ENCODE data around the gene VAPB. TPM values are rescaled to one million over a fixed set of nuclear protein-coding genes. Genes with fewer than 3 reads are reported as not detected.

Gene VAPB
- total and polyA plus RNA-seq, 2 of the 4 experiments (the other 2 are of a cell fraction), result 9.1 to 26.0 TPM

GRCh38 chr20:58349570-58349969 is 39.5 kb upstream of the VAPB start:
- H4K8ac ChIP-seq (ENCODE audit: low read depth in 2 of 2, low read length in 2 of 2), result no peak overlapping the region
- peaks cover 18% of the 10 kb centered on the region for H3K9me1 ChIP-seq (ENCODE audit: insufficient read depth, low read length)
- H3K18ac ChIP-seq (ENCODE audit: low read depth, low read length), result no peak overlapping the region
- no peak overlapping the region for H2AFZ ChIP-seq (replicated peaks; ENCODE audit: low read length, poor library complexity)
- no peak overlapping the region for H3K4me3 ChIP-seq (ENCODE audit: insufficient read depth, low read depth, low read length)
- no peak overlapping the region for H3K9ac ChIP-seq (ENCODE audit: low read depth, low read length)
- no peaks in the 10 kb centered on the region for H3K9me3 ChIP-seq (ENCODE audit: control insufficient read depth, insufficient read depth, low read length)
- dilution Hi-C loops (cut with HindIII; ENCODE audit: low sequenced_read_pairs, unreplicated experiment) (no loop called here), in situ Hi-C loops (cut with MboI; ENCODE audit: low sequenced_read_pairs) (no loop called here), intact Hi-C loops (cut with micrococcal nuclease) (no loop called here)
- no peak overlapping the region for H3K4ac ChIP-seq (ENCODE audit: low read depth, low read length)
- no peak overlapping the region for H2BK20ac ChIP-seq (ENCODE audit: low read depth, low read length)
- no peak overlapping the region for H2BK120ac ChIP-seq (ENCODE audit: low read depth, low read length)
- peaks cover 7% of the 10 kb centered on the region; the same call in 1 of the 2 replicates for H4K20me1 ChIP-seq (ENCODE audit: insufficient read depth, low read length)
- BruUV-seq (replicated peaks), result no TSS peak
- no peak overlapping the region for H4K5ac ChIP-seq (ENCODE audit: low read depth, low read length)
- H3K56ac ChIP-seq (ENCODE audit: extremely low read depth, insufficient read depth, low read length), result no peak overlapping the region
- no peak overlapping the region for H2AK9ac ChIP-seq (replicated peaks; ENCODE audit: low read depth, low read length, poor library complexity)
- ChIA-PET POLR2A (ENCODE audit: unreplicated experiment) (no interaction called here), CTCF (no interaction called here)
- H2BK5ac ChIP-seq (ENCODE audit: low read depth, low read length, poor library complexity, severe bottlenecking), result no peak overlapping the region
- TF ChIP-seq SMC3 (IDR thresholded peaks at IDR 0.05; ENCODE audit: low read depth, low read length) (peak; percentile 17; the same call in 1 of the 2 replicates), RAD21 (IDR thresholded peaks at IDR 0.05; ENCODE audit: low read length) (peak; percentile 32), CEBPB (IDR thresholded peaks at IDR 0.05; ENCODE audit: low read depth, low read length) (peak; percentile 45; the same call in 1 of the 2 replicates), CTCF (conservative IDR thresholded peaks at IDR 0.05; ENCODE audit: low read depth, low read length) (peak; percentile 20; the same call in 1 of the 2 replicates), BHLHE40 (IDR thresholded peaks at IDR 0.05; ENCODE audit: low read depth, low read length) (peak; percentile 21; the same call in 1 of the 2 replicates), ELK1 (IDR thresholded peaks at IDR 0.05; ENCODE audit: borderline replicate concordance, low read depth, low read length) (no peak), FOS (IDR thresholded peaks at IDR 0.05; ENCODE audit: low read depth, low read length) (peak; percentile 87), POLR2A (IDR thresholded peaks at IDR 0.05; ENCODE audit: low read depth, low read length) (no peak), MAFK (IDR thresholded peaks at IDR 0.05; ENCODE audit: low read depth, low read length) (0 out of 2 replicates have a peak, but pooled peaks have one; percentile 29)
- no peak overlapping the region for H2AK5ac ChIP-seq (ENCODE audit: low read depth, low read length)
- H3K79me1 ChIP-seq (ENCODE audit: low read depth in 1 of 2, low read length in 2 of 2), result peaks cover 18 to 52% of the 10 kb centered on the region in 2 experiments
- ATAC-seq (ENCODE audit: low read depth) (peak; percentile 94), DNase-seq (peak; percentile 88)
- no peak overlapping the region for H3K14ac ChIP-seq (replicated peaks; ENCODE audit: low read depth, low read length)
- WGBS, 2 experiments (ENCODE audit: extremely low coverage in 2 of 2, insufficient read length in 1 of 2), result no CpG with 5 or more reads among the region's 3 CpGs
- H3K27ac ChIP-seq (ENCODE audit: insufficient read depth, low read length), result no peak overlapping the region
- no peak overlapping the region for H3K23ac ChIP-seq (ENCODE audit: low read depth, low read length)
- peaks cover 16% of the 10 kb centered on the region for H3K36me3 ChIP-seq (ENCODE audit: control insufficient read depth, insufficient read depth, low read length)
- H4K91ac ChIP-seq (ENCODE audit: insufficient read depth, low read depth, low read length), result no peak overlapping the region
- no peaks in the 10 kb centered on the region for H3K27me3 ChIP-seq (ENCODE audit: control insufficient read depth, insufficient read depth, low read length)
- no peak overlapping the region for H2BK15ac ChIP-seq (ENCODE audit: low read depth, low read length)
- peaks cover 6% of the 10 kb centered on the region for H3K4me1 ChIP-seq (ENCODE audit: control insufficient read depth, insufficient read depth, low read length)
- peak overlapping the region; percentile 36; the same call in 1 of the 2 replicates for H3K4me2 ChIP-seq (ENCODE audit: low read depth, low read length)

Data from IMR-90 (cell line).